AG04450 (cell line): Measurements from ENCODE around the gene PBX1. TPM values are rescaled to one million over a fixed set of nuclear protein-coding genes. Genes with fewer than 3 reads are reported as not detected.

ENCODE experiments used
- CTCF ChIA-PET: fragments of 300-600, 350-600 bp; formaldehyde crosslinking; extraction: SDS; loops from one replicate; lab custom pipeline; 2022; ENCODE audit warnings: antibody characterized with exemption, inconsistent platforms; lab: Charles Lee
- POLR2A ChIA-PET: fragments of 350-600 bp; formaldehyde crosslinking; extraction: SDS; loops from one replicate; lab custom pipeline; 2021; ENCODE audit warnings: antibody characterized with exemption, inconsistent platforms; lab: Yijun Ruan, JAX
- DNase-seq: peaks from one replicate; pipeline ENCODE4 v3.0.0-alpha.2; 2011; ENCODE audit warnings: low read depth, low spot score
- H3K27ac ChIP-seq: one replicate; pipeline ENCODE4 v1.5.1; 2012; ENCODE audit warnings: low read depth, low read length, control low read depth
- H3K27me3 ChIP-seq: one replicate; pipeline ENCODE4 v1.6.0; 2012; ENCODE audit warnings: low read length; ENCODE audit not compliant: control insufficient read depth, insufficient read depth
- H3K4me3 ChIP-seq: 2 replicates; pipeline ENCODE4 v1.5.1; 2011; ENCODE audit warnings: mild to moderate bottlenecking, low read depth, low read length, control low read depth
- H3K9me3 ChIP-seq: 2 replicates; pipeline ENCODE4 v1.5.1; 2012; ENCODE audit warnings: low read length; ENCODE audit not compliant: control insufficient read depth, insufficient read depth
- CTCF ChIP-seq: IDR thresholded peaks from 2 replicates; pipeline ENCODE4 v1.5.1; 2011; ENCODE audit warnings: low read depth, low read length, control low read depth, inconsistent platforms
- polyA plus RNA-seq: library from polyadenylated mRNA; depleted of rRNA; stranded (reverse); fragments of >200 nt; gene quantifications from 2 replicates; pipeline ENCODE4 v1.2.3, GENCODE V29; 2011

PBX1 gene
- polyA plus RNA-seq, 1 experiment, result 49.9 TPM

GRCh38 chr1:164843743-164844500 is 284.9 kb downstream of the PBX1 start:
- DNase-seq, result no peak
- Histone ChIP-seq H3K4me3 (no peak overlapping the region), H3K27me3 (no peaks in the 10 kb centered on the region), H3K27ac (no peak overlapping the region), H3K9me3 (no peaks in the 10 kb centered on the region)
- CTCF ChIA-PET, result interaction anchor here (0.7 to 1.4 kb wide), 2 partner anchors 58 to 1518 kb away, joined by 4 to 5 read pairs; no protein-coding TSS in a partner anchor
- TF ChIP-seq CTCF, result no peak
- POLR2A ChIA-PET, result no interaction called here

- ChIA-PET CTCF (no interaction called here), POLR2A (interaction anchor here (0.5 kb wide), 1 partner anchor 50 kb away, joined by 5 read pairs; no protein-coding TSS in a partner anchor)
- DNase-seq, result no peak
- TF ChIP-seq CTCF, result no peak
- Histone ChIP-seq H3K9me3 (no peaks in the 10 kb centered on the region), H3K27me3 (no peaks in the 10 kb centered on the region), H3K27ac (no peak overlapping the region), H3K4me3 (no peak overlapping the region)
Observed at GRCh38 chr1:164846731-164847691, 288.0 kb downstream of the PBX1 start.

GRCh38 chr1:164853146-164853545 is 294.2 kb downstream of the PBX1 start:
- Histone ChIP-seq H3K27ac (no peak overlapping the region), H3K27me3 (no peaks in the 10 kb centered on the region), H3K9me3 (no peaks in the 10 kb centered on the region), H3K4me3 (no peak overlapping the region)
- no peak for DNase-seq
- no peak for TF ChIP-seq CTCF
- ChIA-PET POLR2A (no interaction called here), CTCF (no interaction called here)

- no peak for TF ChIP-seq CTCF
- no peak overlapping the region for H3K4me3 ChIP-seq
- H3K27ac ChIP-seq, result no peak overlapping the region
- H3K27me3 ChIP-seq, result no peaks in the 10 kb centered on the region
- no peaks in the 10 kb centered on the region for H3K9me3 ChIP-seq
- ChIA-PET POLR2A (no interaction called here), CTCF (no interaction called here)
- no peak for DNase-seq
Observed at GRCh38 chr1:164855716-164856329, 296.8 kb downstream of the PBX1 start.
